Adipocyte (in vitro differentiated cells): ENCODE measurements around the gene FCHSD2.
A peak's percentile ranks its signal among the peaks of the same experiment; 100 is the strongest.
"Not testable (repeated sequence)": the region's sequence is repeated elsewhere in the genome, so short reads cannot be mapped to it uniquely, and the experiment has no call there.

Experiments used
- DNase-seq: peaks from one replicate; pipeline ENCODE4 v3.0.0-alpha.2; 2015; ENCODE audit warnings: low read depth
- H3K27me3 ChIP-seq: replicated peaks from 2 replicates; pipeline ENCODE4 v1.7.0; 2013; ENCODE audit warnings: mild to moderate bottlenecking, low read length, moderate library complexity; ENCODE audit not compliant: control insufficient read depth, insufficient read depth
- H3K36me3 ChIP-seq: 2 replicates; pipeline ENCODE4 v1.7.0; 2013; ENCODE audit warnings: low read length, mild to moderate bottlenecking, moderate library complexity; ENCODE audit not compliant: control insufficient read depth, insufficient read depth, severe bottlenecking
- H3K4me1 ChIP-seq: 2 replicates; pipeline ENCODE4 v1.7.0; 2013; ENCODE audit warnings: mild to moderate bottlenecking, low read length, moderate library complexity; ENCODE audit not compliant: control insufficient read depth, insufficient read depth
- H3K4me3 ChIP-seq: 2 replicates; pipeline ENCODE4 v1.7.0; 2013; ENCODE audit warnings: mild to moderate bottlenecking, low read length, moderate library complexity
- H3K9ac ChIP-seq: 2 replicates; pipeline ENCODE4 v1.7.0; 2013; ENCODE audit warnings: mild to moderate bottlenecking, low read length, moderate library complexity
- H3K9me3 ChIP-seq: 2 replicates; pipeline ENCODE4 v1.7.0; 2013; ENCODE audit warnings: mild to moderate bottlenecking, low read length, moderate library complexity; ENCODE audit not compliant: control insufficient read depth

The FCHSD2 gene

GRCh38 chr11:72829178-72829577 is 312.9 kb downstream of the FCHSD2 start:
- peaks cover 11% of the 10 kb centered on the region for H3K4me1 ChIP-seq

GRCh38 chr11:72828692-72829101 is 313.4 kb downstream of the FCHSD2 start:
- H3K27me3 ChIP-seq, result no peaks in the 10 kb centered on the region
- no peaks in the 10 kb centered on the region for H3K9me3 ChIP-seq
- no peak overlapping the region for H3K4me3 ChIP-seq
- peaks cover 7% of the 10 kb centered on the region for H3K4me1 ChIP-seq
- DNase-seq, result no peak
- H3K36me3 ChIP-seq, result no peaks in the 10 kb centered on the region
- peak overlapping the region; percentile 17 for H3K9ac ChIP-seq

More at GRCh38 chr11:72829178-72829577, 312.9 kb downstream of the FCHSD2 start:
- no peak overlapping the region for H3K4me3 ChIP-seq
- no peak overlapping the region for H3K9ac ChIP-seq
- H3K27me3 ChIP-seq, result no peaks in the 10 kb centered on the region
- no peak for DNase-seq
- no peaks in the 10 kb centered on the region for H3K36me3 ChIP-seq
- no peaks in the 10 kb centered on the region for H3K9me3 ChIP-seq

GRCh38 chr11:72828081-72828567 is 314.0 kb downstream of the FCHSD2 start:
- H3K27me3 ChIP-seq, result no peaks in the 10 kb centered on the region
- H3K4me3 ChIP-seq, result no peak overlapping the region
- H3K36me3 ChIP-seq, result no peaks in the 10 kb centered on the region
- no peaks in the 10 kb centered on the region for H3K9me3 ChIP-seq
- H3K9ac ChIP-seq, result peak overlapping the region; percentile 17
- peaks cover 7% of the 10 kb centered on the region for H3K4me1 ChIP-seq
- no peak for DNase-seq

GRCh38 chr11:72827656-72828055 is 314.5 kb downstream of the FCHSD2 start:
- H3K4me3 ChIP-seq, H3K27me3 ChIP-seq, H3K9me3 ChIP-seq, H3K4me1 ChIP-seq, H3K36me3 ChIP-seq, DNase-seq: not testable (repeated sequence)
- H3K9ac ChIP-seq, result peak overlapping the region; percentile 17

- Histone ChIP-seq H3K9me3 (no peaks in the 10 kb centered on the region), H3K4me3 (no peak overlapping the region), H3K36me3 (no peaks in the 10 kb centered on the region), H3K9ac (no peak overlapping the region), H3K4me1 (peaks cover 7% of the 10 kb centered on the region), H3K27me3 (no peaks in the 10 kb centered on the region)
- no peak for DNase-seq
Measured at GRCh38 chr11:72826942-72827480, 315.1 kb downstream of the FCHSD2 start.

GRCh38 chr11:72826191-72826941 is 315.8 kb downstream of the FCHSD2 start:
- Histone ChIP-seq H3K4me1 (peaks cover 12% of the 10 kb centered on the region), H3K4me3 (no peak overlapping the region), H3K36me3 (no peaks in the 10 kb centered on the region), H3K9ac (no peak overlapping the region), H3K27me3 (no peaks in the 10 kb centered on the region), H3K9me3 (no peaks in the 10 kb centered on the region)
- no peak for DNase-seq

- H3K36me3 ChIP-seq, result no peaks in the 10 kb centered on the region
- H3K4me1 ChIP-seq, result peaks cover 15% of the 10 kb centered on the region
- H3K9me3 ChIP-seq, result no peaks in the 10 kb centered on the region
- no peaks in the 10 kb centered on the region for H3K27me3 ChIP-seq
- no peak overlapping the region for H3K9ac ChIP-seq
- no peak overlapping the region for H3K4me3 ChIP-seq
- no peak for DNase-seq
Measured at GRCh38 chr11:72825661-72826060, 316.5 kb downstream of the FCHSD2 start.

- Histone ChIP-seq H3K4me1 (peaks cover 15% of the 10 kb centered on the region), H3K4me3 (no peak overlapping the region), H3K27me3 (no peaks in the 10 kb centered on the region), H3K36me3 (no peaks in the 10 kb centered on the region), H3K9ac (no peak overlapping the region), H3K9me3 (no peaks in the 10 kb centered on the region)
- no peak for DNase-seq
Measured at GRCh38 chr11:72824811-72825505, 317.2 kb downstream of the FCHSD2 start.

GRCh38 chr11:72824020-72824419 is 318.1 kb downstream of the FCHSD2 start:
- no peak for DNase-seq
- Histone ChIP-seq H3K4me1 (peaks cover 15% of the 10 kb centered on the region), H3K36me3 (no peaks in the 10 kb centered on the region), H3K4me3 (no peak overlapping the region), H3K9me3 (no peaks in the 10 kb centered on the region), H3K9ac (no peak overlapping the region), H3K27me3 (no peaks in the 10 kb centered on the region)

GRCh38 chr11:72823105-72823804 is 318.9 kb downstream of the FCHSD2 start:
- DNase-seq, result no peak
- peaks cover 5% of the 10 kb centered on the region for H3K36me3 ChIP-seq

More at GRCh38 chr11:72823105-72823804, 318.9 kb downstream of the FCHSD2 start:
- Histone ChIP-seq H3K27me3 (no peaks in the 10 kb centered on the region), H3K9me3 (no peaks in the 10 kb centered on the region), H3K4me3 (no peak overlapping the region), H3K9ac (no peak overlapping the region), H3K4me1 (peaks cover 11% of the 10 kb centered on the region)
